BLaER1 treated with 17β-estradiol and CSF1 and Interleukin-3, amounts not matched to agents 10 nM and 100 nM (cell line): ENCODE measurements around the gene KIF3C.
A peak's percentile ranks its signal among the peaks of the same experiment; 100 is the strongest.
"Not testable (repeated sequence)": the region's sequence is repeated elsewhere in the genome, so short reads cannot be mapped to it uniquely, and the experiment has no call there.

Experiments used
- H3K27ac ChIP-seq, 11 experiments: shearing (Covaris generic); formaldehyde crosslinking; 2 replicates each; pipeline ENCODE4 v1.8.1; 2022
- H3K27me3 ChIP-seq, 11 experiments: shearing (Covaris generic); formaldehyde crosslinking; 2 replicates each; pipeline ENCODE4 v1.8.1; 2022
- H3K36me3 ChIP-seq, 11 experiments: shearing (Covaris generic); formaldehyde crosslinking; 2 replicates each; pipeline ENCODE4 v1.8.1; 2022
- H3K4me1 ChIP-seq, 10 experiments: shearing (Covaris generic); formaldehyde crosslinking; 2 replicates each; pipeline ENCODE4 v1.8.1; 2022
- H3K4me2 ChIP-seq, 11 experiments: shearing (Covaris generic); formaldehyde crosslinking; 2 replicates each; pipeline ENCODE4 v1.8.1; 2022
- H3K4me3 ChIP-seq, 10 experiments: shearing (Covaris generic); formaldehyde crosslinking; 2 replicates each; pipeline ENCODE4 v1.8.1; 2022
- H3K9ac ChIP-seq, 11 experiments: shearing (Covaris generic); formaldehyde crosslinking; 2 replicates each; pipeline ENCODE4 v1.8.1; 2022
- H3K9me3 ChIP-seq, 11 experiments: shearing (Covaris generic); formaldehyde crosslinking; replicated peaks in 1 of 11; 2 replicates each; pipeline ENCODE4 v1.8.1; 2022
- H4K20me1 ChIP-seq, 11 experiments: shearing (Covaris generic); formaldehyde crosslinking; 2 replicates each; pipeline ENCODE4 v1.8.1; 2022
- Cebpa-rat ChIP-seq, 11 experiments: shearing (Covaris generic); IDR thresholded peaks; 2 replicates each; pipeline ENCODE4 v1.8.1; 2022

The KIF3C gene

GRCh38 chr2:25912851-25913695 lies 69.2 kb downstream of the KIF3C start:
- Histone ChIP-seq H3K36me3 (no peaks in the 10 kb centered on the region), H3K4me1 (peaks cover 0 to 30% (median 19%) of the 10 kb centered on the region in 10 experiments; a peak in 13 of 20 replicates), H4K20me1 (no peaks in the 10 kb centered on the region), H3K9ac (no peak overlapping the region), H3K27me3 (no peaks in the 10 kb centered on the region), H3K4me2 (peak overlapping the region in 6 of 11 experiments; percentile 8 to 55 (median 35); a peak in 13 of 22 replicates), H3K27ac (no peak overlapping the region), H3K4me3 (no peak overlapping the region), H3K9me3 (peaks cover 0 to 17% (median 4%) of the 10 kb centered on the region in 11 experiments; a peak in 11 of 22 replicates)
- TF ChIP-seq Cebpa-rat (IDR thresholded peaks at IDR 0.05), result no peak

- H3K4me3 ChIP-seq, H3K36me3 ChIP-seq, H3K9ac ChIP-seq, H3K27me3 ChIP-seq, H4K20me1 ChIP-seq, H3K27ac ChIP-seq, H3K4me2 ChIP-seq: not testable (repeated sequence)
- H3K9me3 ChIP-seq, result peaks cover 0 to 12% (median 3%) of the 10 kb centered on the region in 11 experiments; a peak in 5 of 22 replicates
- H3K4me1 ChIP-seq, result peaks cover 0 to 13% (median 7%) of the 10 kb centered on the region in 10 experiments; a peak in 10 of 20 replicates
These were observed 72.7 kb downstream of the KIF3C start for GRCh38 chr2:25909574-25909973.

GRCh38 chr2:25905126-25905525 lies 77.2 kb downstream of the KIF3C start:
- Histone ChIP-seq H3K4me1 (no peaks in the 10 kb centered on the region), H3K36me3 (no peaks in the 10 kb centered on the region), H3K4me3 (no peak overlapping the region), H4K20me1 (no peaks in the 10 kb centered on the region), H3K4me2 (no peak overlapping the region), H3K27ac (no peak overlapping the region), H3K9me3 (peaks cover 0 to 9% (median 0%) of the 10 kb centered on the region in 11 experiments; a peak in 3 of 22 replicates), H3K9ac (no peak overlapping the region), H3K27me3 (no peaks in the 10 kb centered on the region)
- TF ChIP-seq Cebpa-rat (IDR thresholded peaks at IDR 0.05), result no peak

- H3K36me3 ChIP-seq, result no peaks in the 10 kb centered on the region
- peaks cover 0 to 9% (median 0%) of the 10 kb centered on the region in 11 experiments; a peak in 2 of 22 replicates for H3K9me3 ChIP-seq
- no peak for TF ChIP-seq Cebpa-rat (IDR thresholded peaks at IDR 0.05)
- H3K27me3 ChIP-seq, result no peaks in the 10 kb centered on the region
- no peak overlapping the region for H3K4me3 ChIP-seq
- H3K4me2 ChIP-seq, result no peak overlapping the region
- no peaks in the 10 kb centered on the region; a peak in 1 of 20 replicates for H3K4me1 ChIP-seq
- H4K20me1 ChIP-seq, result no peaks in the 10 kb centered on the region
- H3K27ac ChIP-seq, result no peak overlapping the region
- H3K9ac ChIP-seq, result no peak overlapping the region
These were observed 79.0 kb downstream of the KIF3C start for GRCh38 chr2:25903216-25903776.

GRCh38 chr2:25899404-25899970 lies 82.8 kb downstream of the KIF3C start:
- Histone ChIP-seq H3K27ac (no peak overlapping the region), H3K9ac (no peak overlapping the region), H3K4me3 (no peak overlapping the region), H3K9me3 (peaks cover 0 to 9% (median 0%) of the 10 kb centered on the region in 11 experiments; a peak in 2 of 22 replicates), H3K4me2 (no peak overlapping the region), H3K27me3 (no peaks in the 10 kb centered on the region), H3K4me1 (peaks cover 0 to 10% (median 3%) of the 10 kb centered on the region in 10 experiments; a peak in 7 of 20 replicates), H4K20me1 (no peaks in the 10 kb centered on the region), H3K36me3 (no peaks in the 10 kb centered on the region)
- no peak for TF ChIP-seq Cebpa-rat (IDR thresholded peaks at IDR 0.05)

- Histone ChIP-seq H3K36me3 (no peaks in the 10 kb centered on the region), H3K27me3 (no peaks in the 10 kb centered on the region), H3K4me1 (peaks cover 0 to 10% (median 3%) of the 10 kb centered on the region in 10 experiments; a peak in 7 of 20 replicates), H4K20me1 (no peaks in the 10 kb centered on the region), H3K4me2 (peak overlapping the region in 3 of 11 experiments; percentile 23 to 35 (median 24); a peak in 4 of 22 replicates), H3K9ac (no peak overlapping the region), H3K27ac (peak overlapping the region in 3 of 11 experiments; percentile 23 to 27 (median 25); a peak in 5 of 22 replicates), H3K4me3 (no peak overlapping the region), H3K9me3 (peaks cover 0 to 8% (median 0%) of the 10 kb centered on the region in 11 experiments; a peak in 2 of 22 replicates)
- no peak for TF ChIP-seq Cebpa-rat (IDR thresholded peaks at IDR 0.05)
These were observed 84.8 kb downstream of the KIF3C start for GRCh38 chr2:25897506-25897905.

- H3K9me3 ChIP-seq, H3K4me3 ChIP-seq: not testable (repeated sequence)
These were observed 86.0 kb downstream of the KIF3C start for GRCh38 chr2:25896308-25896707.

GRCh38 chr2:25895610-25896009 lies 86.7 kb downstream of the KIF3C start:
- Histone ChIP-seq H3K36me3 (no peaks in the 10 kb centered on the region), H3K9me3 (0 out of 22 replicates have a peak, but pooled peaks cover 0 to 6% (median 0%) of the 10 kb centered on the region in 11 experiments), H3K4me2 (no peak overlapping the region), H3K27ac (no peak overlapping the region), H3K4me3 (no peak overlapping the region), H3K9ac (no peak overlapping the region), H4K20me1 (no peaks in the 10 kb centered on the region), H3K4me1 (peaks cover 0 to 10% (median 3%) of the 10 kb centered on the region in 10 experiments; a peak in 7 of 20 replicates), H3K27me3 (no peaks in the 10 kb centered on the region)
- no peak for TF ChIP-seq Cebpa-rat (IDR thresholded peaks at IDR 0.05)

More at GRCh38 chr2:25896308-25896707, 86.0 kb downstream of the KIF3C start:
- H3K9ac ChIP-seq, H3K4me2 ChIP-seq, H3K27me3 ChIP-seq, H3K27ac ChIP-seq, H3K36me3 ChIP-seq, H4K20me1 ChIP-seq: not testable (repeated sequence)
- H3K4me1 ChIP-seq, result peaks cover 0 to 10% (median 3%) of the 10 kb centered on the region in 10 experiments; a peak in 7 of 20 replicates

- H3K27ac ChIP-seq, result no peak overlapping the region
- 0 out of 22 replicates have a peak, but pooled peaks cover 0 to 6% (median 0%) of the 10 kb centered on the region in 11 experiments for H3K9me3 ChIP-seq
- H3K36me3 ChIP-seq, result no peaks in the 10 kb centered on the region
- H4K20me1 ChIP-seq, result no peaks in the 10 kb centered on the region
- H3K9ac ChIP-seq, result no peak overlapping the region
- no peaks in the 10 kb centered on the region for H3K27me3 ChIP-seq
- H3K4me1 ChIP-seq, result peaks cover 0 to 10% (median 3%) of the 10 kb centered on the region in 10 experiments; a peak in 7 of 20 replicates
- H3K4me2 ChIP-seq, result no peak overlapping the region
- no peak overlapping the region for H3K4me3 ChIP-seq
- TF ChIP-seq Cebpa-rat (IDR thresholded peaks at IDR 0.05), result no peak
These were observed 87.3 kb downstream of the KIF3C start for GRCh38 chr2:25895018-25895417.
